ENCODE data around the gene ROGDI. TPM values are rescaled to one million over a fixed set of nuclear protein-coding genes. Genes with fewer than 3 reads are reported as not detected.

ROGDI gene
- total RNA-seq, 1 experiment from 2014 or later: 32.1 TPM

DNA sequence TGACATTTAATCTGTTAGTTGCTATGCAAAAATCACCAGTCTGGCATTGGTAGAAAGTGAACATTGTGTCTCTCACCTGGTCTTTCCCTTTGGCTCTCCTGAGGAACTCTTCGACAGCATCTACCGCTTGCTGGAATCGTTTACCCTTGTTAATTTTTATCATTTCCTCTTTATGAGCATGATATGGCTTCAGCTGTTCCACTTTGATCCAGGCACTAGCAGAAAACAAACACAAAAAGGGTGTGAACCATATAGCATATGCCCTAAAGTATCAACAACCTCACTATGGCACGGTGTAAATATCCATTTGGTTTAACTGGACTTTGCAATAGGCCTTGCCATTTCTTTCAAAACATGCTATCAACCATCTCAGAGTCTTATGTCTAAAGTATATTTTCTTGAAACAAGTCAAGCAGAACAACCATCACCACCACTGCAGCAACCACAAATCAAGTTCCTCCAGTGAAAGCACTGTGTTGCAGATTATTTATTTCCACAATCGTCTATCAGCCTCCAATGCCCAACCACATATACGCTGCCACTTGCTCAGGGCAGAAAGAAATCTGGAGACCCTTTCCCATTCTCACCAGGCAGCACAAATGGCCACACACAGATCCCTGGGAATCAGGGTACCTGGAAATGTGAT lies 30.4 kb upstream of the ROGDI start:
- no peak for ATAC-seq
- H3K36me3 Mint-ChIP-seq: peaks cover 45% of the 10 kb centered on the region

DNA sequence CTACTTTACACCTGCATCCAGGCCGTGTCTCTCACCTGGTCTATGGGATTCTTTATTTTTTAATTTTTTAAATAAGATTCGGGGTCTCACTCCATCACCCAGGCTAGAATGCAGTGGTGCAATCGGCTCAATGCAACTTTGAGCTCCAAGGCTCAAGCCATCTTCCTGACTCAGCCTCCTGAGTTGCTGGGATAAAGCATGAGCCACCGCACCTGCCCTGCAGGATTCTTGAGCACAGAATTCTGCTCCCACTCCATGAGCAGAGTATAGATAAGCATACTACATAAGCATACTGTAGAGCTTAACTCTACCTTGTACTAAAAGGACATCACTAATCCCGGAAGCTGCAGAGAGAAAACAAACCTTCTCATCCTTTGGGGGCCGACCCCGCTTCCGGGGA lies 29.2 kb upstream of the ROGDI start:
- ATAC-seq (no peak), DNase-seq (ENCODE audit: low spot score) (no peak)
- ChIA-PET CTCF (no interaction called here), POLR2A (no interaction called here)
- H3K4me3 Mint-ChIP-seq: no peak overlapping the region
- H3K27ac Mint-ChIP-seq: no peak overlapping the region
- no peaks in the 10 kb centered on the region for H3K9me3 Mint-ChIP-seq
- TF ChIP-seq JUN (CRISPR knock-in tag; IDR thresholded peaks at IDR 0.05): no peak
- TF ChIP-seq, protein P1, sequence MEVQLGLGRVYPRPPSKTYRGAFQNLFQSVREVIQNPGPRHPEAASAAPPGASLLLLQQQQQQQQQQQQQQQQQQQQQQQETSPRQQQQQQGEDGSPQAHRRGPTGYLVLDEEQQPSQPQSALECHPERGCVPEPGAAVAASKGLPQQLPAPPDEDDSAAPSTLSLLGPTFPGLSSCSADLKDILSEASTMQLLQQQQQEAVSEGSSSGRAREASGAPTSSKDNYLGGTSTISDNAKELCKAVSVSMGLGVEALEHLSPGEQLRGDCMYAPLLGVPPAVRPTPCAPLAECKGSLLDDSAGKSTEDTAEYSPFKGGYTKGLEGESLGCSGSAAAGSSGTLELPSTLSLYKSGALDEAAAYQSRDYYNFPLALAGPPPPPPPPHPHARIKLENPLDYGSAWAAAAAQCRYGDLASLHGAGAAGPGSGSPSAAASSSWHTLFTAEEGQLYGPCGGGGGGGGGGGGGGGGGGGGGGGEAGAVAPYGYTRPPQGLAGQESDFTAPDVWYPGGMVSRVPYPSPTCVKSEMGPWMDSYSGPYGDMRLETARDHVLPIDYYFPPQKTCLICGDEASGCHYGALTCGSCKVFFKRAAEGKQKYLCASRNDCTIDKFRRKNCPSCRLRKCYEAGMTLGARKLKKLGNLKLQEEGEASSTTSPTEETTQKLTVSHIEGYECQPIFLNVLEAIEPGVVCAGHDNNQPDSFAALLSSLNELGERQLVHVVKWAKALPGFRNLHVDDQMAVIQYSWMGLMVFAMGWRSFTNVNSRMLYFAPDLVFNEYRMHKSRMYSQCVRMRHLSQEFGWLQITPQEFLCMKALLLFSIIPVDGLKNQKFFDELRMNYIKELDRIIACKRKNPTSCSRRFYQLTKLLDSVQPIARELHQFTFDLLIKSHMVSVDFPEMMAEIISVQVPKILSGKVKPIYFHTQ (CRISPR knock-in tag; IDR thresholded peaks at IDR 0.05): no peak
- TF ChIP-seq, protein P2, sequence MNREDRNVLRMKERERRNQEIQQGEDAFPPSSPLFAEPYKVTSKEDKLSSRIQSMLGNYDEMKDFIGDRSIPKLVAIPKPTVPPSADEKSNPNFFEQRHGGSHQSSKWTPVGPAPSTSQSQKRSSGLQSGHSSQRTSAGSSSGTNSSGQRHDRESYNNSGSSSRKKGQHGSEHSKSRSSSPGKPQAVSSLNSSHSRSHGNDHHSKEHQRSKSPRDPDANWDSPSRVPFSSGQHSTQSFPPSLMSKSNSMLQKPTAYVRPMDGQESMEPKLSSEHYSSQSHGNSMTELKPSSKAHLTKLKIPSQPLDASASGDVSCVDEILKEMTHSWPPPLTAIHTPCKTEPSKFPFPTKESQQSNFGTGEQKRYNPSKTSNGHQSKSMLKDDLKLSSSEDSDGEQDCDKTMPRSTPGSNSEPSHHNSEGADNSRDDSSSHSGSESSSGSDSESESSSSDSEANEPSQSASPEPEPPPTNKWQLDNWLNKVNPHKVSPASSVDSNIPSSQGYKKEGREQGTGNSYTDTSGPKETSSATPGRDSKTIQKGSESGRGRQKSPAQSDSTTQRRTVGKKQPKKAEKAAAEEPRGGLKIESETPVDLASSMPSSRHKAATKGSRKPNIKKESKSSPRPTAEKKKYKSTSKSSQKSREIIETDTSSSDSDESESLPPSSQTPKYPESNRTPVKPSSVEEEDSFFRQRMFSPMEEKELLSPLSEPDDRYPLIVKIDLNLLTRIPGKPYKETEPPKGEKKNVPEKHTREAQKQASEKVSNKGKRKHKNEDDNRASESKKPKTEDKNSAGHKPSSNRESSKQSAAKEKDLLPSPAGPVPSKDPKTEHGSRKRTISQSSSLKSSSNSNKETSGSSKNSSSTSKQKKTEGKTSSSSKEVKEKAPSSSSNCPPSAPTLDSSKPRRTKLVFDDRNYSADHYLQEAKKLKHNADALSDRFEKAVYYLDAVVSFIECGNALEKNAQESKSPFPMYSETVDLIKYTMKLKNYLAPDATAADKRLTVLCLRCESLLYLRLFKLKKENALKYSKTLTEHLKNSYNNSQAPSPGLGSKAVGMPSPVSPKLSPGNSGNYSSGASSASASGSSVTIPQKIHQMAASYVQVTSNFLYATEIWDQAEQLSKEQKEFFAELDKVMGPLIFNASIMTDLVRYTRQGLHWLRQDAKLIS (CRISPR knock-in tag; IDR thresholded peaks at IDR 0.05; ENCODE audit: borderline replicate concordance): no peak
- no peaks in the 10 kb centered on the region for H3K4me1 Mint-ChIP-seq
- no peaks in the 10 kb centered on the region for H3K27me3 Mint-ChIP-seq (ENCODE audit: low read depth)
- peaks cover 52% of the 10 kb centered on the region for H3K36me3 Mint-ChIP-seq

More for the DNA sequence above, 30.4 kb upstream of the ROGDI start:
- Mint-ChIP-seq H3K4me3 (no peak overlapping the region), H3K27ac (no peak overlapping the region), H3K27me3 (ENCODE audit: low read depth) (no peaks in the 10 kb centered on the region), H3K4me1 (no peaks in the 10 kb centered on the region), H3K9me3 (no peaks in the 10 kb centered on the region)
- ChIA-PET POLR2A (no interaction called here), CTCF (no interaction called here)
- no peak for TF ChIP-seq ZNF263 (CRISPR knock-in tag; IDR thresholded peaks at IDR 0.05; ENCODE audit: low read depth)
- TF ChIP-seq MYBL2 (CRISPR knock-in tag; IDR thresholded peaks at IDR 0.05): no peak
- TF ChIP-seq, protein P3, sequence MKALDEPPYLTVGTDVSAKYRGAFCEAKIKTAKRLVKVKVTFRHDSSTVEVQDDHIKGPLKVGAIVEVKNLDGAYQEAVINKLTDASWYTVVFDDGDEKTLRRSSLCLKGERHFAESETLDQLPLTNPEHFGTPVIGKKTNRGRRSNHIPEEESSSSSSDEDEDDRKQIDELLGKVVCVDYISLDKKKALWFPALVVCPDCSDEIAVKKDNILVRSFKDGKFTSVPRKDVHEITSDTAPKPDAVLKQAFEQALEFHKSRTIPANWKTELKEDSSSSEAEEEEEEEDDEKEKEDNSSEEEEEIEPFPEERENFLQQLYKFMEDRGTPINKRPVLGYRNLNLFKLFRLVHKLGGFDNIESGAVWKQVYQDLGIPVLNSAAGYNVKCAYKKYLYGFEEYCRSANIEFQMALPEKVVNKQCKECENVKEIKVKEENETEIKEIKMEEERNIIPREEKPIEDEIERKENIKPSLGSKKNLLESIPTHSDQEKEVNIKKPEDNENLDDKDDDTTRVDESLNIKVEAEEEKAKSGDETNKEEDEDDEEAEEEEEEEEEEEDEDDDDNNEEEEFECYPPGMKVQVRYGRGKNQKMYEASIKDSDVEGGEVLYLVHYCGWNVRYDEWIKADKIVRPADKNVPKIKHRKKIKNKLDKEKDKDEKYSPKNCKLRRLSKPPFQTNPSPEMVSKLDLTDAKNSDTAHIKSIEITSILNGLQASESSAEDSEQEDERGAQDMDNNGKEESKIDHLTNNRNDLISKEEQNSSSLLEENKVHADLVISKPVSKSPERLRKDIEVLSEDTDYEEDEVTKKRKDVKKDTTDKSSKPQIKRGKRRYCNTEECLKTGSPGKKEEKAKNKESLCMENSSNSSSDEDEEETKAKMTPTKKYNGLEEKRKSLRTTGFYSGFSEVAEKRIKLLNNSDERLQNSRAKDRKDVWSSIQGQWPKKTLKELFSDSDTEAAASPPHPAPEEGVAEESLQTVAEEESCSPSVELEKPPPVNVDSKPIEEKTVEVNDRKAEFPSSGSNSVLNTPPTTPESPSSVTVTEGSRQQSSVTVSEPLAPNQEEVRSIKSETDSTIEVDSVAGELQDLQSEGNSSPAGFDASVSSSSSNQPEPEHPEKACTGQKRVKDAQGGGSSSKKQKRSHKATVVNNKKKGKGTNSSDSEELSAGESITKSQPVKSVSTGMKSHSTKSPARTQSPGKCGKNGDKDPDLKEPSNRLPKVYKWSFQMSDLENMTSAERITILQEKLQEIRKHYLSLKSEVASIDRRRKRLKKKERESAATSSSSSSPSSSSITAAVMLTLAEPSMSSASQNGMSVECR (CRISPR knock-in tag; IDR thresholded peaks at IDR 0.05; ENCODE audit: borderline replicate concordance): no peak
- no peak for DNase-seq (ENCODE audit: low spot score)

DNA sequence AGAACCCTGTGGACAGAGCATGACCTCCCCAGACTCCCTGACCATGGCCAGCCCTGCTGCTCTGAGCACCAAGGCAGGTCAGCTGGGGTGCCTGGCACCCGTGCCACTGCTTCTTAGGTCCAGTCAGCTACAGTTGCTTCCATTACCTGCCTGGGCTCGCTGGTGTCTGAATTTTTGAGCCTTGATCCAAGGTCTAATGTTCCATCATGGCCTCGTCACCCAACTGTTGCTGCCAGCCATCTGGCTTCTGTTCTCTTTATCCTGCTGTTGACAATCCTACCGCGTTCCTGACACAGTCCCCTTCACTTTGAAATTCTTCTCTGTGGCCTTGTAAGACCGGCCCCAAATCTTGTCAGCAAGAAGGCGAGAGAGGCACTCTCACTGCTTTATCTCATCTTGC lies 28.0 kb upstream of the ROGDI start:
- H3K27ac Mint-ChIP-seq: no peak overlapping the region

More for the DNA sequence above, 28.0 kb upstream of the ROGDI start:
- DNase-seq (ENCODE audit: low spot score) (no peak), ATAC-seq (no peak)
- CTCF ChIA-PET: no interaction called here
- Mint-ChIP-seq H3K9me3 (no peaks in the 10 kb centered on the region), H3K27me3 (ENCODE audit: low read depth) (no peaks in the 10 kb centered on the region), H3K4me1 (no peaks in the 10 kb centered on the region), H3K4me3 (no peak overlapping the region), H3K36me3 (peaks cover 53% of the 10 kb centered on the region)
- POLR2A ChIA-PET: no interaction called here
- no peak for TF ChIP-seq CBFB (CRISPR knock-in tag; IDR thresholded peaks at IDR 0.05; ENCODE audit: low read depth)
